Measurements from ENCODE around the gene TMPRSS4.
"Not testable (repeated sequence)": the region's sequence is repeated elsewhere in the genome, so short reads cannot be mapped to it uniquely, and the experiment has no call there.

Gene TMPRSS4

DNA sequence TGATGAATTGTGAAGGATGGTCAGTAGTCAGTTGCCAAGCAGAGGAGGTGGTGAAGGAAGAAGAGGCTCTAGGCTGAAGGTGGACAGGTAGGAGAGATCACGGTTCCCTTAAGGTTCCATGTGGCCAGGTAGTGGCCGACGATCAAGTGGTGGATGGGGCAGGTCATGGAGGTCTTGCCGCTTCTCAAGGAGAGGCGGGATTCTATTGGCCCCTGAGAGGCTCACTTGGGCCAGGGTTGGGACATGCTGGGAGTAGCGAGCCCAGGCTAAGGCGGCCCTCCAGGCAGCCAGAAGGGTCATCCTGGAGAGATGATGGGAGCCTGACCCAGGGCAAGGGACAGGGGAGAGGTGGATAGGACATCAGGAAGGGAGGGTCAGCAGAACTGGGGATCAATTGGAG is 20.9 kb upstream of the TMPRSS4 start:
- H3K4me3 ChIP-seq (ENCODE audit: insufficient read depth, low read depth, low read length, poor library complexity, severe bottlenecking), result no peak overlapping the region
- H3K36me3 ChIP-seq (ENCODE audit: control insufficient read depth, insufficient read depth, low read length), result no peaks in the 10 kb centered on the region
- no peaks in the 10 kb centered on the region for H3K9me3 ChIP-seq (ENCODE audit: control insufficient read depth, low read length)
- DNase-seq, result no peak
- H3K4me1 ChIP-seq (ENCODE audit: control insufficient read depth, insufficient read depth, low read length, poor library complexity, severe bottlenecking), result peaks cover 24% of the 10 kb centered on the region
- no peaks in the 10 kb centered on the region for H3K27me3 ChIP-seq (replicated peaks; ENCODE audit: control insufficient read depth, insufficient read depth, low read length, poor library complexity, severe bottlenecking)
- H3K27ac ChIP-seq (ENCODE audit: insufficient read depth, low read length, poor library complexity, severe bottlenecking), result no peak overlapping the region

DNA sequence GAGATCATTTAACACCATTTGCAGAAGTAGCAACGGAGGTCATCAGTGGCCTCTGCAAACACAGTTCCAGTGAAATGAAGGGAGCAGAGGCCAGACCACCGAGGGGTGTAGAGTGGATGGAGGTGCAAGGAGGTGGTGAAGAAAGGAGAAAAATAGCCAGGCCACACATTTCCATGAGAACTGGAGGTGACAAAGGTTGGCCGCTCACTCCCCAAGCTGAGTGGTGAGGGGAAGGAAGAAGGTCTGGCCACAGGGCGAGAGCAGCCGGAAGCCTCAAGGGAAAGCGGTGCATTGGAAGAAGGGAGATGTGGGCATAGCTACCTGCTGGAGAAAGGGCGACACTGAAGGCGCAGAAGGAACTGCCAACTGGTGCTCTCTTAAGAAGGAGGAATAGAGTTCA is 20.1 kb upstream of the TMPRSS4 start:
- H3K4me3 ChIP-seq (ENCODE audit: insufficient read depth, low read depth, low read length, poor library complexity, severe bottlenecking), result no peak overlapping the region
- DNase-seq, result no peak
- H3K4me1 ChIP-seq (ENCODE audit: control insufficient read depth, insufficient read depth, low read length, poor library complexity, severe bottlenecking), result peaks cover 17% of the 10 kb centered on the region
- no peaks in the 10 kb centered on the region for H3K27me3 ChIP-seq (replicated peaks; ENCODE audit: control insufficient read depth, insufficient read depth, low read length, poor library complexity, severe bottlenecking)
- H3K36me3 ChIP-seq (ENCODE audit: control insufficient read depth, insufficient read depth, low read length), result no peaks in the 10 kb centered on the region
- no peak overlapping the region for H3K27ac ChIP-seq (ENCODE audit: insufficient read depth, low read length, poor library complexity, severe bottlenecking)
- H3K9me3 ChIP-seq (ENCODE audit: control insufficient read depth, low read length), result no peaks in the 10 kb centered on the region

- no peaks in the 10 kb centered on the region for H3K36me3 ChIP-seq (ENCODE audit: control insufficient read depth, insufficient read depth, low read length)
- H3K9me3 ChIP-seq (ENCODE audit: control insufficient read depth, low read length), result no peaks in the 10 kb centered on the region
- no peaks in the 10 kb centered on the region for H3K27me3 ChIP-seq (replicated peaks; ENCODE audit: control insufficient read depth, insufficient read depth, low read length, poor library complexity, severe bottlenecking)
- no peak overlapping the region for H3K27ac ChIP-seq (ENCODE audit: insufficient read depth, low read length, poor library complexity, severe bottlenecking)
- DNase-seq, result no peak
- H3K4me3 ChIP-seq (ENCODE audit: insufficient read depth, low read depth, low read length, poor library complexity, severe bottlenecking), result no peak overlapping the region
- peaks cover 10% of the 10 kb centered on the region for H3K4me1 ChIP-seq (ENCODE audit: control insufficient read depth, insufficient read depth, low read length, poor library complexity, severe bottlenecking)
Observed at GRCh38 chr11:118057251-118058145, 19.4 kb upstream of the TMPRSS4 start.

- no peak for DNase-seq
- Histone ChIP-seq H3K4me1 (ENCODE audit: control insufficient read depth, insufficient read depth, low read length, poor library complexity, severe bottlenecking) (no peaks in the 10 kb centered on the region), H3K4me3 (ENCODE audit: insufficient read depth, low read depth, low read length, poor library complexity, severe bottlenecking) (no peak overlapping the region), H3K27ac (ENCODE audit: insufficient read depth, low read length, poor library complexity, severe bottlenecking) (no peak overlapping the region), H3K27me3 (replicated peaks; ENCODE audit: control insufficient read depth, insufficient read depth, low read length, poor library complexity, severe bottlenecking) (no peaks in the 10 kb centered on the region), H3K36me3 (ENCODE audit: control insufficient read depth, insufficient read depth, low read length) (no peaks in the 10 kb centered on the region), H3K9me3 (ENCODE audit: control insufficient read depth, low read length) (no peaks in the 10 kb centered on the region)
Observed at GRCh38 chr11:118058311-118059245, 18.3 kb upstream of the TMPRSS4 start.

DNA sequence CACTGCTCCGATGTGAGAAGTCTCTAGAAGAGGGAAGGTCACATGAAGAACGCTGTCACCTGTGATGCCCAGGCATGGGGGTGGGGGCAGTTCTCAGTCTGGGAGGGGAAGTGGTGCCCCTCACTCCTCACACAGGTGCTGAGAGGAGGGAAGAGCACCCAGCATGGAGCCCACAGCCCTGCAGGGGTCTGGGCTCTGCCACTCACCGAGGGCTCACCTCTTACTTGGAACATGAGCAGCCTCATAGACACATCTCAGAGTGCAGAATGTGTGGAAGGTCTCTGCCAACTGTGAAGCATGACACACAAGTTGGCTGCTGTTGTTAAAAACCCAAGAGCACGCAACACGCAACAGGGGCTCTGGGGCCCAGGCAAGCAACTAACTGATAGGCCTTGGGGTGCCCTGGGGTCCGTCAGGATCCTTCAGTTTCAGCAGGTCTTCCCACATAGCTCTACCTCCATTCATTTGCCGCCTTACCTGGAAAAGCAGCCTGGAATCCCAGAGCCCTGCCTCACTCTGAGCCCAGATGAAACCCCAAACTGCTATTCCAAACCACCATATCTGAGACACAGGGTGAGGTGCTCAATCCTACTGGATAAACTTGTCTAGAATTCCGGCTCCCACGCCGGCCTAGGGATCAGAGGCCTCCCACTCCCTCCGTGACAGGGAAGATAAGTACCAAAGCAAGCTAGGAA is 17.5 kb upstream of the TMPRSS4 start:
- no peak overlapping the region for H3K4me3 ChIP-seq (ENCODE audit: insufficient read depth, low read depth, low read length, poor library complexity, severe bottlenecking)
- H3K9me3 ChIP-seq (ENCODE audit: control insufficient read depth, low read length), result no peaks in the 10 kb centered on the region
- no peaks in the 10 kb centered on the region for H3K4me1 ChIP-seq (ENCODE audit: control insufficient read depth, insufficient read depth, low read length, poor library complexity, severe bottlenecking)
- DNase-seq, result no peak
- no peaks in the 10 kb centered on the region for H3K36me3 ChIP-seq (ENCODE audit: control insufficient read depth, insufficient read depth, low read length)
- no peak overlapping the region for H3K27ac ChIP-seq (ENCODE audit: insufficient read depth, low read length, poor library complexity, severe bottlenecking)
- H3K27me3 ChIP-seq (replicated peaks; ENCODE audit: control insufficient read depth, insufficient read depth, low read length, poor library complexity, severe bottlenecking), result no peaks in the 10 kb centered on the region

DNA sequence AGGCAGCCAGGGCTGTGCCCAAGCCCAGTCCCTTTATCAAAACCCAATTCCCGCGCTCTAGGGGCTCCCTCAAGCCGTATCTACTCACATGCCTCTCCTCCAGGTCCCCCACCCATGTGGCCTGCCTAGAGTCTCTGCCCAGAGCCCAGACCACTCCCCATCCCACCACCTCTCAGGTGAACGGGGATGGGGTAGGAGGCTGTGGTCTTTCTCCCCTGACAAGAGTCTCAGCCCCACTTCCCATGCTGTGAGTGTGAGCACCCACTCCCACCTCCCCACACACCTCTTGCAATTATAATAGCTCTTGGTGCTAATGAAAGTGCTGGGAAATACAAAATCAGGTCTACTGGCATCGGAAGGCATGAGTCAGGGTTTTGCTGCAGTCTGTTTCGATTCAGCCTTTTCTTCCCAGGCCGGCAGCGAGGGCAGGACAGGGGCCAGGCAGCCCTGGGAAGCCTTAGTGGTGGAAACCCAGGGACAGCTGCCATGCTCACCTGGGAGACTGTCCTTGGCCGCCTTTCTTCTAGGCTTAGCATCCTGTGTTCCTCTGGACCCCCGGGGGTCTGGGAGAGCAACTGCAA is 16.7 kb upstream of the TMPRSS4 start:
- H3K9me3 ChIP-seq (ENCODE audit: control insufficient read depth, low read length), result no peaks in the 10 kb centered on the region
- DNase-seq, result no peak
- H3K27me3 ChIP-seq (replicated peaks; ENCODE audit: control insufficient read depth, insufficient read depth, low read length, poor library complexity, severe bottlenecking), result no peaks in the 10 kb centered on the region
- no peaks in the 10 kb centered on the region for H3K4me1 ChIP-seq (ENCODE audit: control insufficient read depth, insufficient read depth, low read length, poor library complexity, severe bottlenecking)
- no peak overlapping the region for H3K27ac ChIP-seq (ENCODE audit: insufficient read depth, low read length, poor library complexity, severe bottlenecking)
- H3K36me3 ChIP-seq (ENCODE audit: control insufficient read depth, insufficient read depth, low read length), result no peaks in the 10 kb centered on the region
- H3K4me3 ChIP-seq (ENCODE audit: insufficient read depth, low read depth, low read length, poor library complexity, severe bottlenecking), result no peak overlapping the region

- Histone ChIP-seq H3K4me1 (ENCODE audit: control insufficient read depth, insufficient read depth, low read length, poor library complexity, severe bottlenecking) (no peaks in the 10 kb centered on the region), H3K4me3 (ENCODE audit: insufficient read depth, low read depth, low read length, poor library complexity, severe bottlenecking) (no peak overlapping the region), H3K9me3 (ENCODE audit: control insufficient read depth, low read length) (no peaks in the 10 kb centered on the region), H3K27ac (ENCODE audit: insufficient read depth, low read length, poor library complexity, severe bottlenecking) (no peak overlapping the region), H3K27me3 (replicated peaks; ENCODE audit: control insufficient read depth, insufficient read depth, low read length, poor library complexity, severe bottlenecking) (no peaks in the 10 kb centered on the region), H3K36me3 (ENCODE audit: control insufficient read depth, insufficient read depth, low read length) (no peaks in the 10 kb centered on the region)
- no peak for DNase-seq
Observed at GRCh38 chr11:118060869-118061268, 16.0 kb upstream of the TMPRSS4 start.

DNA sequence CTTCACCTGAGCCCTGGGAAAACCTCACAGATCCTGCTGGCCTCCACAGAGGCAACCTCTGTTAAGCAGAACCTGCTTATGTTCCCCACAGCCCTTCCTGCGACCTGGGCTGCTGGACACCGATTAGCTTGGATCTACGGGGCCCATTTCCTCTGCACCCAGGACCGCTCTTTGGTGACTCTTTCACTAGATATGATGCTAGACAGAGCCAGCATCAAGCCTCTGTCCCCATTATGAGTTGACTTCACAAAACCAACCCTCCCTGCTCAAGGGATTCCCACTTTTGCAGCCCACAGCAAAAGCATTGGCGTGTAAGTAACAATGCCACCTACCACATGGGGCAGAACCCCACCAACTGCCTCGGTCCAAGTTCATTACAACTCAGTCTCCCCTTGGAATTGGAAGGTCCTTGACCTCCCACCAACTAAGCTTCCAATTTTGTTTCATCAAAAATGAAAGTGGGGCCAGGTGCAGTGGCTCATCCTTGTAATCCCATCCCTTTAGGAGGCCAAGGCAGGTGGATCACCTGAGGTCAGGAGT is 15.2 kb upstream of the TMPRSS4 start:
- Histone ChIP-seq H3K27ac (ENCODE audit: insufficient read depth, low read length, poor library complexity, severe bottlenecking) (no peak overlapping the region), H3K27me3 (replicated peaks; ENCODE audit: control insufficient read depth, insufficient read depth, low read length, poor library complexity, severe bottlenecking) (no peaks in the 10 kb centered on the region), H3K4me1 (ENCODE audit: control insufficient read depth, insufficient read depth, low read length, poor library complexity, severe bottlenecking) (no peaks in the 10 kb centered on the region), H3K36me3 (ENCODE audit: control insufficient read depth, insufficient read depth, low read length) (no peaks in the 10 kb centered on the region), H3K9me3 (ENCODE audit: control insufficient read depth, low read length) (no peaks in the 10 kb centered on the region), H3K4me3 (ENCODE audit: insufficient read depth, low read depth, low read length, poor library complexity, severe bottlenecking) (no peak overlapping the region)
- no peak for DNase-seq

- not testable (repeated sequence) for H3K36me3 ChIP-seq (ENCODE audit: control insufficient read depth, insufficient read depth, low read length); H3K27me3 ChIP-seq (replicated peaks; ENCODE audit: control insufficient read depth, insufficient read depth, low read length, poor library complexity, severe bottlenecking); H3K9me3 ChIP-seq (ENCODE audit: control insufficient read depth, low read length); DNase-seq; H3K4me1 ChIP-seq (ENCODE audit: control insufficient read depth, insufficient read depth, low read length, poor library complexity, severe bottlenecking); H3K4me3 ChIP-seq (ENCODE audit: insufficient read depth, low read depth, low read length, poor library complexity, severe bottlenecking); H3K27ac ChIP-seq (ENCODE audit: insufficient read depth, low read length, poor library complexity, severe bottlenecking)
Observed at GRCh38 chr11:118062181-118062580, 14.7 kb upstream of the TMPRSS4 start.
